Measurements from ENCODE around the gene CAMK2B.

The CAMK2B gene

GRCh38 chr7:44329081-44329480 lies 3.7 kb upstream of the CAMK2B start:
- DNase-seq = no peak

GRCh38 chr7:44327981-44328380 lies 2.6 kb upstream of the CAMK2B start:
- DNase-seq = peak in 1 of 3 donors; percentile 13

GRCh38 chr7:44326261-44327125 lies 1.1 kb upstream of the CAMK2B start:
- no peak for DNase-seq

- DNase-seq = peak in 2 of 3 donors; percentile 12 to 16
Observed at GRCh38 chr7:44325811-44326241, 432 bp upstream of the CAMK2B start.

GRCh38 chr7:44324481-44325200 lies 753 bp downstream of the CAMK2B start:
- DNase-seq = peak in 2 of 3 donors; percentile 18 to 32

GRCh38 chr7:44324204-44324480 lies 1.3 kb downstream of the CAMK2B start:
- peak in 1 of 3 donors; percentile 18 for DNase-seq

GRCh38 chr7:44323381-44324203 lies 1.8 kb downstream of the CAMK2B start:
- DNase-seq = peak in 1 of 3 donors; percentile 17

- peak in 1 of 3 donors; percentile 11 for DNase-seq
Observed at GRCh38 chr7:44322631-44323363, 2.6 kb downstream of the CAMK2B start.

- DNase-seq = no peak
Observed at GRCh38 chr7:44321796-44322195, 3.6 kb downstream of the CAMK2B start.

GRCh38 chr7:44320794-44321371 lies 4.5 kb downstream of the CAMK2B start:
- no peak for DNase-seq

- no peak for DNase-seq
Observed at GRCh38 chr7:44320141-44320540, 5.3 kb downstream of the CAMK2B start.

- DNase-seq = peak in 1 of 3 donors; percentile 14
Observed at GRCh38 chr7:44318332-44318731, 7.1 kb downstream of the CAMK2B start.

- DNase-seq = peak; percentile 56 to 82 (median 69)
Observed at GRCh38 chr7:44315301-44315903, 10.0 kb downstream of the CAMK2B start.

GRCh38 chr7:44313621-44314031 lies 11.8 kb downstream of the CAMK2B start:
- no peak for DNase-seq

GRCh38 chr7:44313016-44313415 lies 12.4 kb downstream of the CAMK2B start:
- no peak for DNase-seq

GRCh38 chr7:44311561-44312495 lies 13.6 kb downstream of the CAMK2B start:
- DNase-seq = no peak

- DNase-seq = no peak
Observed at GRCh38 chr7:44310221-44310848, 15.1 kb downstream of the CAMK2B start.

GRCh38 chr7:44309271-44310091 lies 15.9 kb downstream of the CAMK2B start:
- DNase-seq = peak; percentile 58 to 81 (median 75)

Data from suppressor macrophage treated with lipopolysaccharide for 1 hour (primary cell).